Endothelial cell of umbilical vein (primary cell): ENCODE measurements around the gene FAM151B. TPM values are rescaled to one million over a fixed set of nuclear protein-coding genes. Genes with fewer than 3 reads are reported as not detected.

Experiments used
- BruUV-seq: library from RNA; stranded (reverse); fragments of 400-500 nt; replicated peaks from 2 replicates; lab custom pipeline; 2021; lab: Mats Ljungman, UMichigan
- CTCF ChIA-PET: fragments of 300-600, 350-600 bp; sonication (Branson Sonifier 250); formaldehyde crosslinking; loops from one replicate; lab custom pipeline; 2021; ENCODE audit warnings: antibody characterized with exemption, inconsistent platforms; lab: Charles Lee
- POLR2A ChIA-PET: fragments of 300-600, 350-600 bp; sonication (Branson Sonifier 250); formaldehyde crosslinking; loops from one replicate; lab custom pipeline; 2021; ENCODE audit warnings: antibody characterized with exemption, inconsistent platforms; lab: Charles Lee
- DNase-seq: peaks from one replicate; pipeline ENCODE4 v3.0.0-alpha.2; 2011; ENCODE audit warnings: low read depth, low spot score
- FAIRE-seq: peaks from 2 replicates; lab custom pipeline; 2011; peaks lifted over from hg19 to GRCh38; lab: Jason Lieb, UNC
- H2AFZ ChIP-seq: 2 replicates; pipeline ENCODE4 v1.6.0; 2012; ENCODE audit warnings: low read depth, low read length, control low read depth, inconsistent platforms
- H3K27ac ChIP-seq: 2 replicates; pipeline ENCODE4 v1.5.1; 2011; ENCODE audit warnings: low read depth, mild to moderate bottlenecking, control low read depth, low read length, moderate library complexity; ENCODE audit not compliant: insufficient read depth
- H3K27me3 ChIP-seq, 2 experiments: 2 replicates each; pipeline versions ENCODE4 v1.6.0 to v1.6.1; 2011; ENCODE audit warnings: low read length in 2 of 2, mixed read lengths in 1 of 2; ENCODE audit not compliant: control insufficient read depth in 2 of 2, insufficient read depth in 2 of 2
- H3K36me3 ChIP-seq, 2 experiments: 2 replicates in 1 of 2; 3 replicates in 1 of 2; pipeline ENCODE4 v1.5.1; 2011; ENCODE audit warnings: low read length in 2 of 2, mild to moderate bottlenecking in 1 of 2, moderate library complexity in 1 of 2; ENCODE audit not compliant: control insufficient read depth in 2 of 2, insufficient read depth in 2 of 2; ENCODE audit errors: extremely low read depth in 1 of 2
- H3K4me1 ChIP-seq: 3 replicates; pipeline ENCODE4 v1.5.1; 2011; ENCODE audit warnings: mild to moderate bottlenecking, low read length; ENCODE audit not compliant: control insufficient read depth, insufficient read depth; ENCODE audit errors: extremely low read depth
- H3K4me2 ChIP-seq: 2 replicates; pipeline ENCODE4 v1.6.1; 2011; ENCODE audit warnings: low read length, control low read depth, mixed read lengths; ENCODE audit not compliant: insufficient read depth
- H3K4me3 ChIP-seq, 3 experiments: fragments of 200-600 bp in 1 of 3; sonication (generic), shearing (Covaris generic) in 1 of 3; replicated peaks in 1 of 3; 2 replicates each; pipeline ENCODE4 v1.5.1; 2011 to 2016; ENCODE audit warnings: control low read depth in 3 of 3, low read length in 3 of 3, mild to moderate bottlenecking in 2 of 3, inconsistent platforms in 1 of 3, low read depth in 1 of 3, moderate library complexity in 1 of 3; ENCODE audit not compliant: insufficient read depth in 1 of 3
- H3K79me2 ChIP-seq: 2 replicates; pipeline ENCODE4 v1.6.0; 2012; ENCODE audit warnings: low read length, inconsistent platforms; ENCODE audit not compliant: control insufficient read depth, insufficient read depth
- H3K9ac ChIP-seq: replicated peaks from 2 replicates; pipeline ENCODE3; 2011; ENCODE audit warnings: low read length, control low read depth; ENCODE audit not compliant: insufficient read depth; ENCODE audit errors: extremely low read depth
- H3K9me1 ChIP-seq: replicated peaks from 3 replicates; pipeline ENCODE4 v1.6.0; 2011; ENCODE audit warnings: mild to moderate bottlenecking, low read length; ENCODE audit not compliant: control insufficient read depth, insufficient read depth; ENCODE audit errors: extremely low read depth
- H3K9me3 ChIP-seq: replicated peaks from 2 replicates; pipeline ENCODE4 v1.5.1; 2012; ENCODE audit warnings: low read length, inconsistent platforms; ENCODE audit not compliant: control insufficient read depth, insufficient read depth
- H4K20me1 ChIP-seq: replicated peaks from 2 replicates; pipeline ENCODE3; 2011; ENCODE audit warnings: mild to moderate bottlenecking, low read length; ENCODE audit not compliant: control insufficient read depth, insufficient read depth; ENCODE audit errors: extremely low read depth
- EZH2 ChIP-seq: IDR thresholded peaks from 2 replicates; pipeline ENCODE4 v1.6.1; 2012; ENCODE audit warnings: borderline replicate concordance, low read depth, mild to moderate bottlenecking, moderate library complexity, low read length, inconsistent platforms; ENCODE audit not compliant: severe bottlenecking
- FOS ChIP-seq: IDR thresholded peaks from 2 replicates; pipeline ENCODE4 v1.6.1; 2011; ENCODE audit warnings: mild to moderate bottlenecking, low read length, moderate library complexity, borderline replicate concordance; ENCODE audit not compliant: insufficient read depth
- GATA2 ChIP-seq: IDR thresholded peaks from 2 replicates; pipeline ENCODE4 v1.7.0; 2011; ENCODE audit warnings: low read depth, mild to moderate bottlenecking, moderate library complexity, mixed read lengths, low read length; ENCODE audit not compliant: insufficient read length, insufficient read depth
- JUN ChIP-seq: IDR thresholded peaks from 2 replicates; pipeline ENCODE4 v1.6.1; 2011; ENCODE audit warnings: borderline replicate concordance, low read depth; ENCODE audit not compliant: insufficient read length, insufficient read depth
- MYC ChIP-seq: IDR thresholded peaks from one replicate; pipeline ENCODE4 v1.6.1; 2011; ENCODE audit warnings: mild to moderate bottlenecking, low read depth, low read length
- POLR2A ChIP-seq: IDR thresholded peaks from 2 replicates; pipeline ENCODE4 v1.6.1; 2012; ENCODE audit warnings: low read depth, mild to moderate bottlenecking, control low read depth, low read length
- POLR2AphosphoS5 ChIP-seq: IDR thresholded peaks from 2 replicates; pipeline ENCODE4 v1.6.1; 2012; ENCODE audit warnings: low read depth, mild to moderate bottlenecking, control low read depth, low read length, moderate library complexity; ENCODE audit not compliant: insufficient read depth
- dilution Hi-C: fragments of 300-500 bp; cut with MboI; formaldehyde crosslinking; loops from one replicate; pipeline ENCODE4 v1.15.0; 2019; ENCODE audit warnings: low sequenced_read_pairs; ENCODE audit not compliant: extremely low pct_ligation_motif_present
- intact Hi-C: fragments of 100-400 bp; cut with micrococcal nuclease; formaldehyde crosslinking; loops from one replicate; pipeline ENCODE4 v1.10.0; 2022
- polyA plus RNA-seq, 4 experiments: library from polyadenylated mRNA; depleted of rRNA in 3 of 4; stranded (reverse) in 3 of 4; unstranded in 1 of 4; fragments of >200 nt; gene quantifications; 2 replicates each; pipeline versions ENCODE4 v1.2.1 to v1.2.3, GENCODE V29; 2011 to 2012; ENCODE audit warnings: missing spikeins in 1 of 4
- total RNA-seq: library from RNA; stranded (reverse); gene quantifications from 2 replicates; pipeline ENCODE4 v1.2.3, GENCODE V29; 2021
- TF ChIP-seq, protein P1 (sequence below): IDR thresholded peaks from 2 replicates; pipeline ENCODE4 v1.6.1; 2011; ENCODE audit not compliant: insufficient read depth, insufficient read length
- TF ChIP-seq, protein P2 (sequence below), 2 donors: IDR thresholded peaks; 1 replicate in 1 of 2; 2 replicates in 1 of 2; pipeline ENCODE4 v1.5.1; 2011; ENCODE audit warnings: low read length in 2 of 2, mild to moderate bottlenecking in 2 of 2, moderate library complexity in 2 of 2, control low read depth in 1 of 2, inconsistent platforms in 1 of 2, low read depth in 1 of 2; ENCODE audit not compliant: insufficient read depth in 1 of 2; ENCODE audit errors: extremely low read depth in 1 of 2

The FAM151B gene
- total and polyA plus RNA-seq, 2 donors (not counting 3 experiments of a cell fraction or from before 2014, with no cell fraction given), result 0.91 to 2.6 TPM

DNA sequence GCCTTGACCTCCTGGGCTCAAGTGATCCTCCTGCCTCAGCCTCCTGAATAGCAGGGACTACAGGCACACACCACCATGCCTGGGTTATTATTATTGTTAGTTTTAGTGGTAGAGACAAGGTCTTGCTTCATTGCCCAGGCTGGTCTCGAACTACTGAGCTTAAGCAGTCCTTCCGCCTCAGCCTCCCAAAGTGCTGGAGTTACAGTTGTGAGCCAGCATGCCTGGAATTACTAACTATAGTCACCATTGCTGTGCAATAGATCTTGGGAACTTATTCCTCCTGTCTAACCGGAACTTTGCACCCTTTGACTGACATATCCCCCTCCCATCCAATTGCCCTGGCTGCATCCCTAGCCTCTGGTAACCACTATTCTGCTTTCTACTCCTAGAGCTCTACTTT is 3.4 kb downstream of the FAM151B start:
- Histone ChIP-seq H2AFZ (no peak overlapping the region), H3K9me3 (no peaks in the 10 kb centered on the region), H3K4me1 (no peaks in the 10 kb centered on the region), H3K36me3 (no peaks in the 10 kb centered on the region), H3K4me3 (no peak overlapping the region), H3K27me3 (no peaks in the 10 kb centered on the region), H3K9ac (no peak overlapping the region), H3K79me2 (no peaks in the 10 kb centered on the region), H4K20me1 (no peaks in the 10 kb centered on the region), H3K4me2 (no peak overlapping the region), H3K27ac (no peak overlapping the region), H3K9me1 (no peaks in the 10 kb centered on the region)
- no TSS peak for BruUV-seq
- intact Hi-C loops (no loop called here), dilution Hi-C loops (no loop called here)
- POLR2A ChIA-PET, result no interaction called here
- CTCF ChIA-PET, result interaction anchor here (2.6 kb wide), 1 partner anchor 10 kb away, joined by 10 read pairs; no protein-coding TSS in a partner anchor
- no peak for DNase-seq
- no peak for TF ChIP-seq POLR2AphosphoS5
- no peak for TF ChIP-seq JUN
- TF ChIP-seq FOS, result no peak
- TF ChIP-seq EZH2, result no peak
- no peak for TF ChIP-seq MYC
- no peak for TF ChIP-seq POLR2A
- TF ChIP-seq, protein P1, sequence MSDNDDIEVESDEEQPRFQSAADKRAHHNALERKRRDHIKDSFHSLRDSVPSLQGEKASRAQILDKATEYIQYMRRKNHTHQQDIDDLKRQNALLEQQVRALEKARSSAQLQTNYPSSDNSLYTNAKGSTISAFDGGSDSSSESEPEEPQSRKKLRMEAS, result no peak
- no peak for TF ChIP-seq GATA2
- TF ChIP-seq, protein P2, sequence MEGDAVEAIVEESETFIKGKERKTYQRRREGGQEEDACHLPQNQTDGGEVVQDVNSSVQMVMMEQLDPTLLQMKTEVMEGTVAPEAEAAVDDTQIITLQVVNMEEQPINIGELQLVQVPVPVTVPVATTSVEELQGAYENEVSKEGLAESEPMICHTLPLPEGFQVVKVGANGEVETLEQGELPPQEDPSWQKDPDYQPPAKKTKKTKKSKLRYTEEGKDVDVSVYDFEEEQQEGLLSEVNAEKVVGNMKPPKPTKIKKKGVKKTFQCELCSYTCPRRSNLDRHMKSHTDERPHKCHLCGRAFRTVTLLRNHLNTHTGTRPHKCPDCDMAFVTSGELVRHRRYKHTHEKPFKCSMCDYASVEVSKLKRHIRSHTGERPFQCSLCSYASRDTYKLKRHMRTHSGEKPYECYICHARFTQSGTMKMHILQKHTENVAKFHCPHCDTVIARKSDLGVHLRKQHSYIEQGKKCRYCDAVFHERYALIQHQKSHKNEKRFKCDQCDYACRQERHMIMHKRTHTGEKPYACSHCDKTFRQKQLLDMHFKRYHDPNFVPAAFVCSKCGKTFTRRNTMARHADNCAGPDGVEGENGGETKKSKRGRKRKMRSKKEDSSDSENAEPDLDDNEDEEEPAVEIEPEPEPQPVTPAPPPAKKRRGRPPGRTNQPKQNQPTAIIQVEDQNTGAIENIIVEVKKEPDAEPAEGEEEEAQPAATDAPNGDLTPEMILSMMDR (IDR thresholded peaks at IDR 0.05; ENCODE audit: extremely low read depth in 1 of 2, insufficient read depth in 1 of 2, low read depth in 1 of 2, low read length in 2 of 2), result no peak
- FAIRE-seq, result no peak
